ENCODE data around the gene PDE9A. TPM values are rescaled to one million over a fixed set of nuclear protein-coding genes. Genes with fewer than 3 reads are reported as not detected.

PDE9A gene
- polyA plus RNA-seq, 3 donors: 5.6 to 13.6 (median 6.2) TPM

GRCh38 chr21:42677339-42678321 is 24.2 kb downstream of the PDE9A start:
- H3K27ac ChIP-seq (ENCODE audit: low read depth, low read length): no peak overlapping the region
- 51 to 56% (median 56%) methylated on average over 20 of the region's 20 CpGs for WGBS, 3 donors

GRCh38 chr21:42678618-42679295 is 25.3 kb downstream of the PDE9A start:
- 87 to 88% (median 87%) methylated on average over 23 of the region's 23 CpGs for WGBS, 3 donors
- H3K27ac ChIP-seq (ENCODE audit: low read depth, low read length): no peak overlapping the region

GRCh38 chr21:42679319-42680057 is 26.1 kb downstream of the PDE9A start:
- 89 to 93% (median 93%) methylated on average over 22 of the region's 22 CpGs for WGBS, 3 donors
- no peak overlapping the region for H3K27ac ChIP-seq (ENCODE audit: low read depth, low read length)

GRCh38 chr21:42680058-42680330 is 26.6 kb downstream of the PDE9A start:
- no peak overlapping the region for H3K27ac ChIP-seq (ENCODE audit: low read depth, low read length)
- 80 to 94% (median 86%) methylated on average over 7 of the region's 7 CpGs for WGBS, 3 donors

GRCh38 chr21:42680429-42680828 is 27.0 kb downstream of the PDE9A start:
- WGBS, 3 donors: 73 to 91% (median 84%) methylated on average over 11 of the region's 11 CpGs
- H3K27ac ChIP-seq (ENCODE audit: low read depth, low read length): no peak overlapping the region

GRCh38 chr21:42681296-42682206 is 28.1 kb downstream of the PDE9A start:
- no peak overlapping the region for H3K27ac ChIP-seq (ENCODE audit: low read depth, low read length)
- WGBS, 3 donors: 87 to 93% (median 93%) methylated on average over 24 of the region's 24 CpGs

GRCh38 chr21:42682661-42683210 is 29.3 kb downstream of the PDE9A start:
- 82 to 91% (median 88%) methylated on average over 15 of the region's 15 CpGs for WGBS, 3 donors
- H3K27ac ChIP-seq (ENCODE audit: low read depth, low read length): no peak overlapping the region

GRCh38 chr21:42683371-42684108 is 30.1 kb downstream of the PDE9A start:
- no peak overlapping the region for H3K27ac ChIP-seq (ENCODE audit: low read depth, low read length)
- 79 to 81% (median 81%) methylated on average over 19 of the region's 19 CpGs for WGBS, 3 donors

- no peak overlapping the region for H3K27ac ChIP-seq (ENCODE audit: low read depth, low read length)
- WGBS, 3 donors: 45 to 75% (median 51%) methylated on average over 22 of the region's 22 CpGs
Observed at GRCh38 chr21:42684109-42684916, 30.9 kb downstream of the PDE9A start.

GRCh38 chr21:42685036-42685435 is 31.6 kb downstream of the PDE9A start:
- 77 to 86% (median 80%) methylated on average over 33 of the region's 33 CpGs for WGBS, 3 donors

GRCh38 chr21:42685954-42686500 is 32.6 kb downstream of the PDE9A start:
- 94 to 97% (median 97%) methylated on average over 41 of the region's 41 CpGs for WGBS, 3 donors

More at GRCh38 chr21:42685036-42685435, 31.6 kb downstream of the PDE9A start:
- no peak overlapping the region for H3K27ac ChIP-seq (ENCODE audit: low read depth, low read length)

GRCh38 chr21:42687796-42688195 is 34.4 kb downstream of the PDE9A start:
- 91 to 95% (median 95%) methylated on average over 18 of the region's 18 CpGs for WGBS, 3 donors
- no peak overlapping the region for H3K27ac ChIP-seq (ENCODE audit: low read depth, low read length)

More at GRCh38 chr21:42685954-42686500, 32.6 kb downstream of the PDE9A start:
- no peak overlapping the region for H3K27ac ChIP-seq (ENCODE audit: low read depth, low read length)

GRCh38 chr21:42688226-42688840 is 34.9 kb downstream of the PDE9A start:
- WGBS, 3 donors: 91 to 94% (median 92%) methylated on average over 15 to 16 of the region's 16 CpGs

GRCh38 chr21:42688841-42689371 is 35.5 kb downstream of the PDE9A start:
- 85 to 91% (median 90%) methylated on average over 21 of the region's 21 CpGs for WGBS, 3 donors
- H3K27ac ChIP-seq (ENCODE audit: low read depth, low read length): no peak overlapping the region

More at GRCh38 chr21:42688226-42688840, 34.9 kb downstream of the PDE9A start:
- H3K27ac ChIP-seq (ENCODE audit: low read depth, low read length): no peak overlapping the region

- 91 to 97% (median 95%) methylated on average over 6 of the region's 6 CpGs for WGBS, 3 donors
- no peak overlapping the region for H3K27ac ChIP-seq (ENCODE audit: low read depth, low read length)
Observed at GRCh38 chr21:42690586-42690985, 37.2 kb downstream of the PDE9A start.

Data from adipose tissue (tissue), 3 donors.